Muscle layer of duodenum (tissue), 2 donors: Measurements from ENCODE around the gene NHLH2.

ENCODE experiments used
- H3K27ac ChIP-seq: one replicate; pipeline ENCODE4 v1.7.0; 2013; ENCODE audit warnings: mild to moderate bottlenecking, low read length
- H3K27me3 ChIP-seq: one replicate; pipeline ENCODE4 v1.7.0; 2013; ENCODE audit warnings: low read depth, mild to moderate bottlenecking, control low read depth, low read length
- H3K36me3 ChIP-seq, 2 donors: one replicate each; pipeline ENCODE4 v1.7.0; 2013; ENCODE audit warnings: low read length in 2 of 2, control low read depth in 1 of 2, mild to moderate bottlenecking in 1 of 2; ENCODE audit not compliant: insufficient read depth in 2 of 2, control insufficient read depth in 1 of 2
- H3K4me1 ChIP-seq, 2 donors: one replicate each; pipeline ENCODE4 v1.7.0; 2013; ENCODE audit warnings: low read length in 2 of 2, mild to moderate bottlenecking in 2 of 2, control low read depth in 1 of 2, moderate library complexity in 1 of 2; ENCODE audit not compliant: insufficient read depth in 2 of 2, control insufficient read depth in 1 of 2
- H3K4me3 ChIP-seq, 2 donors: one replicate each; pipeline ENCODE4 v1.7.0; 2013; ENCODE audit warnings: low read length in 2 of 2, low read depth in 1 of 2, mild to moderate bottlenecking in 1 of 2
- H3K9me3 ChIP-seq, 2 donors: one replicate each; pipeline ENCODE4 v1.7.0; 2013; ENCODE audit warnings: low read length in 2 of 2, control low read depth in 1 of 2, mild to moderate bottlenecking in 1 of 2; ENCODE audit not compliant: control insufficient read depth in 1 of 2
- donor health status: healthy.

NHLH2 gene

DNA sequence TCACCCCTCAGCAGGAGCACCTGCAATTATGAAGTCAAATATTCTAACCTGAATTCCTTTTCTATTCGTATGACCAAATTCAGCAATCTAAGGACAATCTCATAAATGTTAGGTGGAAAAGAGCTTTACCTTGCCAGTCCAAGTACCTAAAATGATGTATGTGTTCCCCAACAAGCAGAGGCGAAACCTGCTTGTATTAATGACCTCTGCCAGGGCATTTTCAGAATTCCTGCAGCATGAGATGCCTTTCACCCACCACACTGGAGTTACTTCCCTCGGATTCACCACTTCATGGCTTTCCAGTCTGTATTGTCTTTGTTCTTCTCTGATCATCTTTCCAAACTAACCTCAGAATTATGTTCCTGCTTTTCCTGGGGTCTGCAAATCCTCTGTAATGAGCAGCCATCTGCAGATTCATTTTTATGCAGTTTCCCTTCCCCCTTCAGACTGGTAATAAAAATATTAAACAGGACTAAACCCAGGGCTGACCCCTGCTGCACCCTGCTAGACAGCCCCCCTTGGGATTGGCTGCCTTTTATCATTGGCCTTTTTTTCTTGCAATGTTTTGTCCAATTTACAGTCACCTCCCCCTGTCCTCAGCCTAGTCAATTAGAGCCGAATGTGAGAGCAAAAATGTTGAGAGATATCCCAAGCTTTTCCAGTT is 45.8 kb downstream of the NHLH2 start:
- no peaks in the 10 kb centered on the region for H3K36me3 ChIP-seq
- no peak overlapping the region for H3K4me3 ChIP-seq
- no peaks in the 10 kb centered on the region for H3K4me1 ChIP-seq
- H3K27me3 ChIP-seq, result no peaks in the 10 kb centered on the region
- H3K27ac ChIP-seq, result no peak overlapping the region
- H3K9me3 ChIP-seq, result no peaks in the 10 kb centered on the region

DNA sequence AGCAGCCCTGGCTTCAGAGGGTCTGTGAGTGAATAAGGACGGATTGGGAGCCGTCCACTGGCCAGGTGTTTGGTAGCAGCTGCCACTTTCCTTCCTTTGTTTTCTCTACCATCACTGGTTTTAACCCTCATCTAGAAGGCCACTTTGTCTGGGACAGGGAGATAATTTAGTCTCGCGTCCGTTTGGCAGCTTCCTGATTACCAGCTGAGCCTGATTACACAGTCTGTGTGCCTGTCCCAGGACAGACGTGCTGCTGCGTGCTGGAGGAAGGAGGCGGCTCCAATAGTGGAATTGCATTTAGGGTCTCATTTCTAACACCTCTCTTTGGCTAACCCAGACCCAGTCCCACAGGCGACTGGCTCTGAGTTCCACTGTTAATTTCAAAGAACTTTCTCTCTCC is 47.8 kb downstream of the NHLH2 start:
- H3K36me3 ChIP-seq, result no peaks in the 10 kb centered on the region
- H3K27ac ChIP-seq, result no peak overlapping the region
- no peaks in the 10 kb centered on the region for H3K27me3 ChIP-seq
- H3K4me1 ChIP-seq, result no peaks in the 10 kb centered on the region
- no peaks in the 10 kb centered on the region for H3K9me3 ChIP-seq
- no peak overlapping the region for H3K4me3 ChIP-seq

DNA sequence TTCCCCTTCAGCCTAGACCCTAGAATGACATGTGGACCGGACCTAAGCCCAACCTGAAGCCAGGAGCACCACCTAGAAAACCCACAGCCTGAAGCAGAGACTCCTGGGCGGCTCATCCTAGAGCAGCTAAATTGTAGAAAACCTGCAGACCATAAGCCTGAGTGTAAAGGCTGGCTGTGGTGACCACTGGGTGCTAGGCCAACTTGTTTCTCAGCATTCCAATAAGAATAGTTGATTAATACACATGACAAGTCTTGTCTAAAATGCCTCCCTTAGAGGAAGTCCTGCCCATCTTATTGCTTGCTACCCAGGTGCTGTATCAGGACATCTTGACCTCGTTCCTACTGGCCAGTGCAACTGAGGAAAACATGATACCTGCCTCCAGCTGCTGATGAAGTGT is 49.1 kb downstream of the NHLH2 start:
- no peak overlapping the region for H3K27ac ChIP-seq
- no peaks in the 10 kb centered on the region for H3K9me3 ChIP-seq
- no peaks in the 10 kb centered on the region for H3K36me3 ChIP-seq
- H3K4me1 ChIP-seq, result no peaks in the 10 kb centered on the region
- H3K4me3 ChIP-seq, result no peak overlapping the region
- H3K27me3 ChIP-seq, result no peaks in the 10 kb centered on the region

DNA sequence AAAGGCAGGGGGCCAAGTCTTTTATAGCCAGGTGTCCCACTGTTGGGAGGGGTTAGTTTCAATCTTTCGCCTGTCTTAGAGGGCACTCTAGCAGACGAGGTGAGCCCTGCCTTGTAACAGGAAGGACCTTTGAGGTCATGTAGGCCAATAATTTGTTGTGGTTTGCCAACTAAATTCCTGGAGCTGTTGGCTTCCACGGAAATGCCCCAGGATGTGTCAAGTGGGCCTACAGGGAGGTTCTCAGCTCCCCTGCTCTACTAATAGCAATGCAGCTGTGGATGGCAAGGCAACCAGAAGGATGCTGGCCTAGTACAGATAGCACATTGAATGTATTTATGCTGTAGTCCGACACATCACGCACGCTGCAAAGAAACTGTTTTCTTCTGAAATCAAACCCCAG is 50.1 kb downstream of the NHLH2 start:
- no peaks in the 10 kb centered on the region for H3K9me3 ChIP-seq

DNA sequence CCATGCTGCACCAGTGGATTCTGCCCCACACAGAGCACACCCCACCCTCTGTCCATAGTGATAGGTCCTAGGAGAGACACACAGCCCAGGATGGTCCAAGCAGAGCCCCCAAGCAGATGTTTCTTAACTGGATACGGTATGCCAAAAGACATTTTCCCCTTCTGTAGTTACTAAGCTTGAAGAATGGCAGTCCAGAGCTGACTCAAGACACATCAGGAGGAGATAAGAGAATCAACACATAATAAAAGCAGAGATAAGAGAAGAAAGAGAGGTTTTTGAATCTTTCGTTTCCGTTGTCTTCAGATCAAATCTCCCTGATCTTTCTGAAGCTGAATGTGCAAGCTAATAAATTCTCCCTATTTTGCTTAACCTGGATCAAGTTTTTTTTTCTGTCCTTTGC is 50.6 kb downstream of the NHLH2 start:
- no peaks in the 10 kb centered on the region for H3K27me3 ChIP-seq
- no peak overlapping the region for H3K4me3 ChIP-seq
- no peak overlapping the region for H3K27ac ChIP-seq
- H3K4me1 ChIP-seq, result no peaks in the 10 kb centered on the region
- no peaks in the 10 kb centered on the region for H3K36me3 ChIP-seq
- H3K9me3 ChIP-seq, result no peaks in the 10 kb centered on the region

More for the DNA sequence above, 50.1 kb downstream of the NHLH2 start:
- Histone ChIP-seq H3K36me3 (no peaks in the 10 kb centered on the region), H3K27me3 (no peaks in the 10 kb centered on the region), H3K27ac (no peak overlapping the region), H3K4me1 (no peaks in the 10 kb centered on the region), H3K4me3 (no peak overlapping the region)
